ENCODE measurements around the gene CHST7.

The CHST7 gene

GRCh38 chrX:46601283-46601682, 27.7 kb downstream of the CHST7 start:
- in situ Hi-C loops (cut with MboI; ENCODE audit: low sequenced_read_pairs), result no loop called here

GRCh38 chrX:46602468-46603102, 29.0 kb downstream of the CHST7 start:
- in situ Hi-C loops (cut with MboI; ENCODE audit: low sequenced_read_pairs), result no loop called here

GRCh38 chrX:46607916-46608315, 34.4 kb downstream of the CHST7 start:
- in situ Hi-C loops (cut with MboI; ENCODE audit: low sequenced_read_pairs), result no loop called here

GRCh38 chrX:46610070-46610658, 36.6 kb downstream of the CHST7 start:
- in situ Hi-C loops (cut with MboI; ENCODE audit: low sequenced_read_pairs), result no loop called here

- in situ Hi-C loops (cut with MboI; ENCODE audit: low sequenced_read_pairs), result no loop called here
These were observed 38.2 kb downstream of the CHST7 start for GRCh38 chrX:46611658-46612362.

GRCh38 chrX:46617906-46618305, 44.3 kb downstream of the CHST7 start:
- in situ Hi-C loops (cut with MboI; ENCODE audit: low sequenced_read_pairs), result no loop called here

GRCh38 chrX:46618947-46619346, 45.4 kb downstream of the CHST7 start:
- in situ Hi-C loops (cut with MboI; ENCODE audit: low sequenced_read_pairs), result no loop called here

- in situ Hi-C loops (cut with MboI; ENCODE audit: low sequenced_read_pairs), result no loop called here
These were observed 46.9 kb downstream of the CHST7 start for GRCh38 chrX:46620505-46620904.

- in situ Hi-C loops (cut with MboI; ENCODE audit: low sequenced_read_pairs), result no loop called here
These were observed 48.0 kb downstream of the CHST7 start for GRCh38 chrX:46621572-46621971.

GRCh38 chrX:46624090-46624786, 50.7 kb downstream of the CHST7 start:
- in situ Hi-C loops (cut with MboI; ENCODE audit: low sequenced_read_pairs), result no loop called here

- in situ Hi-C loops (cut with MboI; ENCODE audit: low sequenced_read_pairs), result no loop called here
These were observed 53.0 kb downstream of the CHST7 start for GRCh38 chrX:46626566-46626965.

GRCh38 chrX:46627062-46627461, 53.5 kb downstream of the CHST7 start:
- in situ Hi-C loops (cut with MboI; ENCODE audit: low sequenced_read_pairs), result no loop called here

- in situ Hi-C loops (cut with MboI; ENCODE audit: low sequenced_read_pairs), result no loop called here
These were observed 54.3 kb downstream of the CHST7 start for GRCh38 chrX:46627711-46628419.

GRCh38 chrX:46628460-46629371, 55.2 kb downstream of the CHST7 start:
- in situ Hi-C loops (cut with MboI; ENCODE audit: low sequenced_read_pairs), result no loop called here

GRCh38 chrX:46630141-46630540, 56.6 kb downstream of the CHST7 start:
- in situ Hi-C loops (cut with MboI; ENCODE audit: low sequenced_read_pairs), result no loop called here

- in situ Hi-C loops (cut with MboI; ENCODE audit: low sequenced_read_pairs), result no loop called here
These were observed 61.0 kb downstream of the CHST7 start for GRCh38 chrX:46634577-46634976.

GRCh38 chrX:46635186-46635585, 61.6 kb downstream of the CHST7 start:
- in situ Hi-C loops (cut with MboI; ENCODE audit: low sequenced_read_pairs), result no loop called here

GRCh38 chrX:46636223-46636622, 62.7 kb downstream of the CHST7 start:
- in situ Hi-C loops (cut with MboI; ENCODE audit: low sequenced_read_pairs), result no loop called here

GRCh38 chrX:46637938-46638337, 64.4 kb downstream of the CHST7 start:
- in situ Hi-C loops (cut with MboI; ENCODE audit: low sequenced_read_pairs), result no loop called here

- in situ Hi-C loops (cut with MboI; ENCODE audit: low sequenced_read_pairs), result no loop called here
These were observed 68.6 kb downstream of the CHST7 start for GRCh38 chrX:46642145-46642544.
